Karpas-422 (cell line): Measurements from ENCODE around the gene ITLN1. TPM values are rescaled to one million over a fixed set of nuclear protein-coding genes. Genes with fewer than 3 reads are reported as not detected.
"Not testable (repeated sequence)": the region's sequence is repeated elsewhere in the genome, so short reads cannot be mapped to it uniquely, and the experiment has no call there.

Source experiments
- DNase-seq: peaks from one replicate; pipeline ENCODE4 v3.0.0-alpha.2; 2015
- H2AFZ ChIP-seq: fragments of 200-600 bp; sonication (generic); 2 replicates; pipeline ENCODE4 v1.6.1; 2014; ENCODE audit warnings: antibody characterized with exemption, low read length, mixed read lengths
- H3K27ac ChIP-seq: fragments of 200-600 bp; sonication (generic); 2 replicates; pipeline ENCODE4 v1.5.1; 2014; ENCODE audit warnings: mild to moderate bottlenecking, low read length, moderate library complexity
- H3K27me3 ChIP-seq: fragments of 200-600 bp; sonication (generic); 2 replicates; pipeline ENCODE4 v1.6.1; 2014; ENCODE audit warnings: low read length, mixed read lengths
- H3K36me3 ChIP-seq: fragments of 200-600 bp; sonication (generic); 2 replicates; pipeline ENCODE4 v1.6.1; 2014; ENCODE audit warnings: low read length, mixed read lengths; ENCODE audit not compliant: insufficient read depth
- H3K4me1 ChIP-seq: fragments of 200-600 bp; sonication (generic); 2 replicates; pipeline ENCODE4 v1.6.1; 2014; ENCODE audit warnings: mild to moderate bottlenecking, low read length, mixed read lengths
- H3K4me2 ChIP-seq: fragments of 200-600 bp; sonication (generic); 2 replicates; pipeline ENCODE4 v1.6.1; 2014; ENCODE audit warnings: low read length, low read depth, mild to moderate bottlenecking; ENCODE audit not compliant: poor library complexity, severe bottlenecking
- H3K4me3 ChIP-seq: fragments of 200-600 bp; sonication (generic); 2 replicates; pipeline ENCODE4 v1.5.1; 2014; ENCODE audit warnings: mild to moderate bottlenecking, antibody characterized with exemption, low read length, mixed read lengths
- H3K79me2 ChIP-seq: fragments of 200-600 bp; sonication (generic); 2 replicates; pipeline ENCODE4 v1.6.1; 2014; ENCODE audit warnings: mild to moderate bottlenecking, low read length, mixed read lengths
- H3K9ac ChIP-seq: fragments of 200-600 bp; sonication (generic); 2 replicates; pipeline ENCODE4 v1.6.0; 2014; ENCODE audit warnings: low read length
- H3K9me2 ChIP-seq: fragments of 200-600 bp; sonication (generic), shearing (Covaris generic); replicated peaks from 2 replicates; pipeline ENCODE4 v1.6.0; 2014; ENCODE audit warnings: mild to moderate bottlenecking, low read length, moderate library complexity; ENCODE audit not compliant: insufficient read depth
- H3K9me3 ChIP-seq: fragments of 300-700, 200-600 bp; sonication (generic); 2 replicates; pipeline ENCODE4 v1.6.1; 2014; ENCODE audit warnings: low read length, mixed read lengths
- H4K20me1 ChIP-seq: fragments of 200-600 bp; sonication (generic); 2 replicates; pipeline ENCODE4 v1.6.1; 2014; ENCODE audit warnings: mild to moderate bottlenecking, antibody characterized with exemption, low read length, low read depth; ENCODE audit not compliant: insufficient read depth
- total RNA-seq: library from RNA; depleted of rRNA; stranded (reverse); fragments of >200 nt; shearing (Covaris generic); gene quantifications from 2 replicates; pipeline ENCODE4 v1.2.3, GENCODE V29; 2014; ENCODE audit warnings: low replicate concordance

Gene ITLN1
- total RNA-seq, 1 experiment from 2014 or later, result not detected

DNA sequence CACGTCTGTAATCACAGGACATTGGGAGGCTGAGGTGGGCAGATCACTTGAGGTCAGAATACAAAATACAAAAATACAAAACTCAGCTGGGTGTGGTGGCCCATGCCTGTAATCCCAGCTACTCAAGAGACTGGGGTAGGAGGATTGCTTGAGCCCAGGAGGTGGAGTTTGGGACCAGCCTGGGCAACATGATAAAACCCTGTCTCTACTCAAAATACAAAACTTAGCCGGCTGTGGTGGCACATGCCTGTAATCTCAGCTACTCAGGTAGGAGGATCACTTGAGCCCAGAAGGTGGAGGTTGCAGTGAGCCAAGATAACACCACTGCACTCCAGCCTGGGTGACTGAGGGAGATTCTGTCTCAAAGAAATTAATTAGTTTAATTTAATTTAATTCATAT is 6.5 kb upstream of the ITLN1 start:
- H3K4me2 ChIP-seq, result no peak overlapping the region
- H3K36me3 ChIP-seq, result no peaks in the 10 kb centered on the region
- H4K20me1 ChIP-seq, result no peaks in the 10 kb centered on the region
- no peak overlapping the region for H2AFZ ChIP-seq
- DNase-seq, result no peak
- H3K9me2 ChIP-seq, result no peaks in the 10 kb centered on the region
- H3K27me3 ChIP-seq, result no peaks in the 10 kb centered on the region
- H3K27ac ChIP-seq, result no peak overlapping the region
- H3K79me2 ChIP-seq, result no peaks in the 10 kb centered on the region
- H3K4me1 ChIP-seq, result no peaks in the 10 kb centered on the region
- H3K9me3 ChIP-seq, result no peaks in the 10 kb centered on the region
- no peak overlapping the region for H3K9ac ChIP-seq
- H3K4me3 ChIP-seq, result no peak overlapping the region

DNA sequence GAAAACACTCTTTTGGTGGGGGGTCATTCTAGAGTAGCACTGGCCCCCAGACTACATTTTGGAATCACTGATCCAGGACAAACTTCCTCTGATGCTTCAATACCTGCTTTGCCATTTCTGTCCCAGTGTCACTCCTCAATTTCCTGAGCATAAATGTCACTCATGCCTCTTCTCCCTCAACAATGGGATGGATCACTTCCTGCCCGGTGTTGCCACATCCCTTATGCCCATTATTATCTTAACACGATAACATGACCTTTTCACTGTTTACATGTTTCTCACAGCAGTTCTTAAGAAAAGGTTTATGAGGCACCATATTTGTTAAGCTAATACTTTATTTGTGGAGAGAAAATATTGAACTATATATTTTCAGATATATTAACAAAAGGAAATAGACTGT is 3.9 kb upstream of the ITLN1 start:
- H3K27ac ChIP-seq, result no peak overlapping the region
- no peaks in the 10 kb centered on the region for H3K79me2 ChIP-seq
- H2AFZ ChIP-seq, result no peak overlapping the region
- no peaks in the 10 kb centered on the region for H3K9me2 ChIP-seq
- H3K4me3 ChIP-seq, result no peak overlapping the region
- no peak for DNase-seq
- no peaks in the 10 kb centered on the region for H3K9me3 ChIP-seq
- no peaks in the 10 kb centered on the region for H4K20me1 ChIP-seq
- H3K36me3 ChIP-seq, result no peaks in the 10 kb centered on the region
- H3K4me2 ChIP-seq, result no peak overlapping the region
- H3K9ac ChIP-seq, result no peak overlapping the region
- no peaks in the 10 kb centered on the region for H3K27me3 ChIP-seq
- H3K4me1 ChIP-seq, result no peaks in the 10 kb centered on the region

DNA sequence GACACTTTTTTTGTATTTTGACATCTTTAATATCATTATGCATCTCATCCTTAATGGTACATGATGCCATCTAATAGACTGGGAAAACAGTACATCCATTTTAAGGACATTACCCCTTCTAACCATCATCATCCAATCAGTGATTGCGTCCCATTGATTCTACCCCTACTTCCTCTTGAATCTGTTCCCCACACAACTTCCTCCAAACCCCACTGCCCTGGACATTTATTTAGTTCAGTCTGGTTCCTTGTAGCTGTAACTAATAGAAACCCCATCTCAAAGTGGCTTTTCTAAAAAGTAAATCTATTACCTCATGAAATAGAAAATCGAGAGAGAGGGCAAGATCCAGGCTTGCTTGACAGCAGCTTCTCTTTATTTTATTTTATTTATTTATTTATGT is 2.1 kb upstream of the ITLN1 start:
- no peaks in the 10 kb centered on the region for H3K27me3 ChIP-seq
- no peak overlapping the region for H3K9ac ChIP-seq
- DNase-seq, result no peak

DNA sequence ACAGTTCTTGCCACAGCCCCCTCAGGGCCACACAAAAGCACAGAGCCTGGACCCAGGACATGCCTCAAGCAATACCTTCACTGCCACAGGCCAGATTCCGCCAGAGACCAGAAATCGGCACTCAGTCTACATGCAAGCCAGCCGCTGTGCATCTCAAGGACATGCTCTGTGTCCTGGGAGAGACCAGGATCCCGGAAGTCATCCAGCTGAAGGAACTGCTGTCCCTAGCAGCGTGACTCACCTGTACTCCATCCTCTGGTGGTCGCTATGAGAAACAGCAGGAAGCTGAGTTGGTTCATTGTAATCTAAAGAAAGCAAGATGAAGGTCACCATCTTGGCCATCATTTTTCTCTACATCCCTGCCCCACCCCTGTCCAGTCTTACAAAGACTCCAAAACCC is 401 bp downstream of the ITLN1 start:
- H3K79me2 ChIP-seq, result no peaks in the 10 kb centered on the region

More for the DNA sequence above, 2.1 kb upstream of the ITLN1 start:
- no peak overlapping the region for H3K27ac ChIP-seq
- no peaks in the 10 kb centered on the region for H3K79me2 ChIP-seq
- no peaks in the 10 kb centered on the region for H3K9me3 ChIP-seq
- no peaks in the 10 kb centered on the region for H3K4me1 ChIP-seq
- no peak overlapping the region for H3K4me3 ChIP-seq
- no peaks in the 10 kb centered on the region for H4K20me1 ChIP-seq
- H3K4me2 ChIP-seq, result no peak overlapping the region
- no peaks in the 10 kb centered on the region for H3K9me2 ChIP-seq
- H3K36me3 ChIP-seq, result no peaks in the 10 kb centered on the region
- H2AFZ ChIP-seq, result no peak overlapping the region

DNA sequence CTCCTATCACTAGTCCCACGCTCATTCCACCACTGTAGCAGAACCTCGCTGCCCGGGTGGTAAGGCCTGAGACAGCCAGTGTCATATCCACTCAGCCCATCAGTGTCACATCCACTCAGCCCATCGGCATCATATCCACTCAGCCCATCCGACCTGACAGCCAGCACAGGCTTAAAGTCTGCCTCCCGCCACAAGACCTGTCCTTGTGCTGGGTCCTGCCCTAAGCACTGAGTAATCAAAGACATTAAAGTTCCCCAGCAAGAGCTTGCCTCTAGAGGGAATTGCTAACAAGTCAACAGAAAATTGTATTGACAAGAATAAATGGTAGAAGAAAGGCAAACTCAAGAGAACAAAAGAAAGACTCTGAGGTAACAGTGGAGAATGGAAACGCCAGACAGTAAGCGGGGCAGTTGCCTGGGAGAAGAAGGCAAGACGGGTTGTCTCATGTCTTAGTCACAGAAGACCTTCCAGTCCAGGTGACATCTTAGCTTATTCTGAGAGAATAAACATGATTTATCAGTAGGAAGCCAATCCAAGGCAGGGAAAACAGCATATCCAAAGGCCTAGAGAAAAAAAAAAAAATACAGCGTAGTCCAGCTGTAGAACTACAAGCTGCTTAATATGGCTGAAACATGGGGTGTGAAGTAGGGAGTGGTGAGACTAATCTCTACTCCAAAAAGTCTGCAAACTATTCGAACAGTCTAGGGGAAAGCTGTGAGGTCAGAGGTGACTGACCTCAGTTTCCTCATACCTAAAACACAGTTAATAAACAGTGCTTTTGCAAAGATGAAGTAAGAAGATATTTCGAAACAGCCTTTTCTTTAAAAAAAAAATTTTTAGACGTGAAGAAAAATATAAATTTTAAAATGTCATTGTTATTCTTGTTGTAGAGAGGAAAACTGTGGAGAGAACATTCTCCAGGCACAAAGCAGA is 1.1 kb downstream of the ITLN1 start:
- Histone ChIP-seq H3K9me3 (no peaks in the 10 kb centered on the region), H3K4me2 (no peak overlapping the region), H3K27ac (no peak overlapping the region), H4K20me1 (no peaks in the 10 kb centered on the region), H3K9me2 (no peaks in the 10 kb centered on the region), H3K9ac (no peak overlapping the region), H3K4me1 (no peaks in the 10 kb centered on the region), H2AFZ (no peak overlapping the region), H3K27me3 (no peaks in the 10 kb centered on the region), H3K36me3 (no peaks in the 10 kb centered on the region), H3K79me2 (no peaks in the 10 kb centered on the region), H3K4me3 (no peak overlapping the region)
- DNase-seq, result no peak

More for the DNA sequence above, 401 bp downstream of the ITLN1 start:
- no peaks in the 10 kb centered on the region for H3K27me3 ChIP-seq
- no peaks in the 10 kb centered on the region for H4K20me1 ChIP-seq
- H3K27ac ChIP-seq, result no peak overlapping the region
- H3K9ac ChIP-seq, result no peak overlapping the region
- H3K4me1 ChIP-seq, result no peaks in the 10 kb centered on the region
- no peak overlapping the region for H3K4me2 ChIP-seq
- H3K36me3 ChIP-seq, result no peaks in the 10 kb centered on the region
- no peak overlapping the region for H2AFZ ChIP-seq
- no peaks in the 10 kb centered on the region for H3K9me2 ChIP-seq
- no peaks in the 10 kb centered on the region for H3K9me3 ChIP-seq
- no peak overlapping the region for H3K4me3 ChIP-seq
- no peak for DNase-seq

DNA sequence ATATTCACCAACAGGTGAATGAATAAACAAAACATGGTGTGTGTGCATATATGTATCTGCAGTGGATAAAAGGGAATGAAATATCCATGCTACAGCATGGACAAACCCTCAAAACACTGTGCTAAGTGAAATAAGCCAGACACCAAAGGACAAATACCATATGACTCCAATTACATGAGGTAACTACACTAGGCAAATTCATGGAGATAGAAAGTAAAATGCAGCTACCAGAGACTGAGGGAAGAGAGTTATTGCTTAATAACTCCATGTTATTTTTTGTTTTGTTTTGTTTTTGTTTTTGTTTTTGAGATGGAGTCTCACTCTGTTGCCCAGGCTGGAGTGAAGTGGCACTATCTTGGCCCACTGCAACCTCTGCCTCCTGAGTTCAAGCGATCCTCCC is 2.4 kb downstream of the ITLN1 start:
- Histone ChIP-seq H2AFZ (no peak overlapping the region), H3K4me2 (no peak overlapping the region), H4K20me1 (no peaks in the 10 kb centered on the region), H3K36me3 (no peaks in the 10 kb centered on the region), H3K4me3 (no peak overlapping the region), H3K27ac (no peak overlapping the region), H3K9me3 (no peaks in the 10 kb centered on the region), H3K9me2 (no peaks in the 10 kb centered on the region), H3K4me1 (no peaks in the 10 kb centered on the region), H3K27me3 (no peaks in the 10 kb centered on the region), H3K79me2 (no peaks in the 10 kb centered on the region), H3K9ac (no peak overlapping the region)
- no peak for DNase-seq

DNA sequence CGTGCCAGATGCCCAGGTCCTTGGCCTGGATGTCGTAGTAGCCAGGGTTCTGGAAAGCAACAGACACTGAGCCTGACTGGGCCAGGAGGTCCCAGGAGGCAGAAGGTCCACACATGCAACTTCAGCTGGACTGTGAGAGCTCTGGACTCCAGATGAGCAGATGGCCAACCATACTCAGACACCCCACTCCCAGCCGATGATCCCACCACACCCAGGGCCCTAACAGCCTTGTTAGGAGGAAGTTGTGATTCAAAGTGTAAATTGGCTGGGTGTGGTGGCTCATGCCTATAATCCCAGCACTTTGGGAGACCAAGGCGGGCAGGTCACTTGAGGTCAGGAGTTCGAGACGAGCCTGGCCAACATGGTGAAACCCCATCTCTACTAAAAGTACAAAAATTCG is 3.7 kb downstream of the ITLN1 start:
- not testable (repeated sequence) for H3K4me2 ChIP-seq, H3K9me2 ChIP-seq, H3K9me3 ChIP-seq, DNase-seq, H3K27ac ChIP-seq, H2AFZ ChIP-seq, H3K36me3 ChIP-seq, H3K4me3 ChIP-seq, H3K4me1 ChIP-seq, H4K20me1 ChIP-seq, H3K9ac ChIP-seq, H3K27me3 ChIP-seq, H3K79me2 ChIP-seq

DNA sequence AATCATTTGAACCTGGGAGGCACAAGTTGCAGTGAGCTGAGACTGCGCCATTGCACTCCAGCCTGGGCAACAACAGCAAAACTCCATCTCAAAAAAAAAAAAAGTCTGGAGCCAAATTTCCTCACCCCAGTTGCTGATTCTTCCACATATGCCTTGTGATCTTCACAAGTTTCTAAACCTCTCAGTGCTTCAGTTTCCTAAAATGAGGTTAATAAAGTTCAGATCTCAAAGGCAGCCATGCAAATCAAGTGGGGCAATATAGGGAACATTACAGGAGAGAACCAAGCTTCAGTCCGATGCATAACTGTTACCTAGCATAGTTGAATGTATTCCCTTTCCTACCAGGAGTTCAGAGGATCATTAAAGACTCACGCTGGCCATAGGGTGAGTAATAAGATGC is 4.8 kb downstream of the ITLN1 start:
- Histone ChIP-seq H3K9ac (no peak overlapping the region), H3K27me3 (no peaks in the 10 kb centered on the region), H2AFZ (no peak overlapping the region), H3K4me2 (no peak overlapping the region), H3K36me3 (no peaks in the 10 kb centered on the region), H4K20me1 (no peaks in the 10 kb centered on the region), H3K4me3 (no peak overlapping the region), H3K27ac (no peak overlapping the region), H3K9me3 (no peaks in the 10 kb centered on the region), H3K9me2 (no peaks in the 10 kb centered on the region), H3K4me1 (no peaks in the 10 kb centered on the region), H3K79me2 (no peaks in the 10 kb centered on the region)
- no peak for DNase-seq
